GM20431 (cell line): Measurements from ENCODE around the gene CDCP1.

Source experiments
- in situ Hi-C: fragments of 300-500 bp; cut with MseI, MboI; formaldehyde crosslinking; loops from one replicate; pipeline ENCODE4 v1.15.0; 2020; ENCODE audit warnings: low sequenced_read_pairs; ENCODE audit not compliant: unreplicated experiment

The CDCP1 gene

GRCh38 chr3:45145681-45146614 is at the start of gene CDCP1:
TSS of gene CDCP1 (minus strand) at chr3:45146378. CDS start at chr3:45146287, 91 bp downstream.
- in situ Hi-C loops, result no loop called here

GRCh38 chr3:45194791-45195190 is 48.6 kb upstream of the CDCP1 start:
- in situ Hi-C loops, result no loop called here

GRCh38 chr3:45191924-45192417 is 45.8 kb upstream of the CDCP1 start:
- in situ Hi-C loops, result no loop called here

GRCh38 chr3:45191424-45191823 is 45.2 kb upstream of the CDCP1 start:
- in situ Hi-C loops, result no loop called here

- in situ Hi-C loops, result no loop called here
Observed at GRCh38 chr3:45188719-45189659, 42.8 kb upstream of the CDCP1 start.

- in situ Hi-C loops, result no loop called here
Observed at GRCh38 chr3:45187694-45188141, 41.5 kb upstream of the CDCP1 start.

- in situ Hi-C loops, result no loop called here
Observed at GRCh38 chr3:45186871-45187270, 40.7 kb upstream of the CDCP1 start.

GRCh38 chr3:45185461-45185860 is 39.3 kb upstream of the CDCP1 start:
- in situ Hi-C loops, result no loop called here

- in situ Hi-C loops, result no loop called here
Observed at GRCh38 chr3:45185052-45185451, 38.9 kb upstream of the CDCP1 start.

- in situ Hi-C loops, result no loop called here
Observed at GRCh38 chr3:45183872-45184262, 37.7 kb upstream of the CDCP1 start.

GRCh38 chr3:45182915-45183871 is 37.0 kb upstream of the CDCP1 start:
- in situ Hi-C loops, result no loop called here

GRCh38 chr3:45181496-45181895 is 35.3 kb upstream of the CDCP1 start:
- in situ Hi-C loops, result no loop called here

- in situ Hi-C loops, result no loop called here
Observed at GRCh38 chr3:45180899-45181298, 34.7 kb upstream of the CDCP1 start.

- in situ Hi-C loops, result no loop called here
Observed at GRCh38 chr3:45180051-45180450, 33.9 kb upstream of the CDCP1 start.

- in situ Hi-C loops, result no loop called here
Observed at GRCh38 chr3:45179163-45179562, 33.0 kb upstream of the CDCP1 start.

GRCh38 chr3:45178183-45179023 is 32.2 kb upstream of the CDCP1 start:
- in situ Hi-C loops, result no loop called here

GRCh38 chr3:45176912-45177311 is 30.7 kb upstream of the CDCP1 start:
- in situ Hi-C loops, result no loop called here

GRCh38 chr3:45174234-45174633 is 28.1 kb upstream of the CDCP1 start:
- in situ Hi-C loops, result no loop called here

- in situ Hi-C loops, result no loop called here
Observed at GRCh38 chr3:45173776-45174175, 27.6 kb upstream of the CDCP1 start.
